ENCODE results near the gene ATXN7L2.

Gene ATXN7L2

GRCh38 chr1:109499661-109500536 is 16.2 kb downstream of the ATXN7L2 start:
- FAIRE-seq: no peak

GRCh38 chr1:109500941-109501381 is 17.3 kb downstream of the ATXN7L2 start:
- no peak for FAIRE-seq

- FAIRE-seq: no peak
Observed at GRCh38 chr1:109501644-109502363, 18.1 kb downstream of the ATXN7L2 start.

GRCh38 chr1:109502364-109502851 is 18.7 kb downstream of the ATXN7L2 start:
- no peak for FAIRE-seq

GRCh38 chr1:109503935-109504334 is 20.2 kb downstream of the ATXN7L2 start:
- no peak for FAIRE-seq

GRCh38 chr1:109504974-109505373 is 21.3 kb downstream of the ATXN7L2 start:
- no peak for FAIRE-seq

GRCh38 chr1:109508001-109508872 is 24.5 kb downstream of the ATXN7L2 start:
- FAIRE-seq: no peak

- FAIRE-seq: no peak
Observed at GRCh38 chr1:109508873-109509175, 25.1 kb downstream of the ATXN7L2 start.

GRCh38 chr1:109509176-109510134 is 25.8 kb downstream of the ATXN7L2 start, which contains the start of gene AMIGO1:
TSS of gene AMIGO1 (minus strand) at chr1:109509727. CDS start at chr1:109508912, 815 bp downstream.
- FAIRE-seq: no peak

- no peak for FAIRE-seq
Observed at GRCh38 chr1:109513110-109513710, 29.5 kb downstream of the ATXN7L2 start.

- FAIRE-seq: no peak
Observed at GRCh38 chr1:109514846-109515245, 31.1 kb downstream of the ATXN7L2 start.

GRCh38 chr1:109516872-109517271 is 33.2 kb downstream of the ATXN7L2 start:
- no peak for FAIRE-seq

- no peak for FAIRE-seq
Observed at GRCh38 chr1:109517337-109517736, 33.6 kb downstream of the ATXN7L2 start.

GRCh38 chr1:109521002-109521951 is 37.6 kb downstream of the ATXN7L2 start:
- FAIRE-seq: no peak

GRCh38 chr1:109522026-109522425 is 38.3 kb downstream of the ATXN7L2 start:
- no peak for FAIRE-seq

- no peak for FAIRE-seq
Observed at GRCh38 chr1:109523706-109524105, 40.0 kb downstream of the ATXN7L2 start.

- FAIRE-seq: no peak
Observed at GRCh38 chr1:109527098-109527811, 43.5 kb downstream of the ATXN7L2 start.

- no peak for FAIRE-seq
Observed at GRCh38 chr1:109527846-109528695, 44.4 kb downstream of the ATXN7L2 start.

All from TTC549 (cell line).